Endothelial cell of umbilical vein (primary cell): ENCODE results near the gene KRT8. TPM values are rescaled to one million over a fixed set of nuclear protein-coding genes. Genes with fewer than 3 reads are reported as not detected.

Experiments
- BruUV-seq: library from RNA; stranded (reverse); fragments of 400-500 nt; replicated peaks from 2 replicates; lab custom pipeline; 2021; lab: Mats Ljungman, UMichigan
- CTCF ChIA-PET: fragments of 300-600, 350-600 bp; sonication (Branson Sonifier 250); formaldehyde crosslinking; loops from one replicate; lab custom pipeline; 2021; ENCODE audit warnings: antibody characterized with exemption, inconsistent platforms; lab: Charles Lee
- POLR2A ChIA-PET: fragments of 300-600, 350-600 bp; sonication (Branson Sonifier 250); formaldehyde crosslinking; loops from one replicate; lab custom pipeline; 2021; ENCODE audit warnings: antibody characterized with exemption, inconsistent platforms; lab: Charles Lee
- DNase-seq: peaks from one replicate; pipeline ENCODE4 v3.0.0-alpha.2; 2011; ENCODE audit warnings: low read depth, low spot score
- FAIRE-seq: peaks from 2 replicates; lab custom pipeline; 2011; peaks lifted over from hg19 to GRCh38; lab: Jason Lieb, UNC
- H2AFZ ChIP-seq: 2 replicates; pipeline ENCODE4 v1.6.0; 2012; ENCODE audit warnings: low read depth, low read length, control low read depth, inconsistent platforms
- H3K27ac ChIP-seq: 2 replicates; pipeline ENCODE4 v1.5.1; 2011; ENCODE audit warnings: low read depth, mild to moderate bottlenecking, control low read depth, low read length, moderate library complexity; ENCODE audit not compliant: insufficient read depth
- H3K27me3 ChIP-seq, 2 experiments: 2 replicates each; pipeline versions ENCODE4 v1.6.0 to v1.6.1; 2011; ENCODE audit warnings: low read length in 2 of 2, mixed read lengths in 1 of 2; ENCODE audit not compliant: control insufficient read depth in 2 of 2, insufficient read depth in 2 of 2
- H3K36me3 ChIP-seq, 2 experiments: 2 replicates in 1 of 2; 3 replicates in 1 of 2; pipeline ENCODE4 v1.5.1; 2011; ENCODE audit warnings: low read length in 2 of 2, mild to moderate bottlenecking in 1 of 2, moderate library complexity in 1 of 2; ENCODE audit not compliant: control insufficient read depth in 2 of 2, insufficient read depth in 2 of 2; ENCODE audit errors: extremely low read depth in 1 of 2
- H3K4me1 ChIP-seq: 3 replicates; pipeline ENCODE4 v1.5.1; 2011; ENCODE audit warnings: mild to moderate bottlenecking, low read length; ENCODE audit not compliant: control insufficient read depth, insufficient read depth; ENCODE audit errors: extremely low read depth
- H3K4me2 ChIP-seq: 2 replicates; pipeline ENCODE4 v1.6.1; 2011; ENCODE audit warnings: low read length, control low read depth, mixed read lengths; ENCODE audit not compliant: insufficient read depth
- H3K4me3 ChIP-seq, 3 experiments: fragments of 200-600 bp in 1 of 3; sonication (generic), shearing (Covaris generic) in 1 of 3; replicated peaks in 1 of 3; 2 replicates each; pipeline ENCODE4 v1.5.1; 2011 to 2016; ENCODE audit warnings: control low read depth in 3 of 3, low read length in 3 of 3, mild to moderate bottlenecking in 2 of 3, inconsistent platforms in 1 of 3, low read depth in 1 of 3, moderate library complexity in 1 of 3; ENCODE audit not compliant: insufficient read depth in 1 of 3
- H3K79me2 ChIP-seq: 2 replicates; pipeline ENCODE4 v1.6.0; 2012; ENCODE audit warnings: low read length, inconsistent platforms; ENCODE audit not compliant: control insufficient read depth, insufficient read depth
- H3K9ac ChIP-seq: replicated peaks from 2 replicates; pipeline ENCODE3; 2011; ENCODE audit warnings: low read length, control low read depth; ENCODE audit not compliant: insufficient read depth; ENCODE audit errors: extremely low read depth
- H3K9me1 ChIP-seq: replicated peaks from 3 replicates; pipeline ENCODE4 v1.6.0; 2011; ENCODE audit warnings: mild to moderate bottlenecking, low read length; ENCODE audit not compliant: control insufficient read depth, insufficient read depth; ENCODE audit errors: extremely low read depth
- H3K9me3 ChIP-seq: replicated peaks from 2 replicates; pipeline ENCODE4 v1.5.1; 2012; ENCODE audit warnings: low read length, inconsistent platforms; ENCODE audit not compliant: control insufficient read depth, insufficient read depth
- H4K20me1 ChIP-seq: replicated peaks from 2 replicates; pipeline ENCODE3; 2011; ENCODE audit warnings: mild to moderate bottlenecking, low read length; ENCODE audit not compliant: control insufficient read depth, insufficient read depth; ENCODE audit errors: extremely low read depth
- FOS ChIP-seq: IDR thresholded peaks from 2 replicates; pipeline ENCODE4 v1.6.1; 2011; ENCODE audit warnings: mild to moderate bottlenecking, low read length, moderate library complexity, borderline replicate concordance; ENCODE audit not compliant: insufficient read depth
- JUN ChIP-seq: IDR thresholded peaks from 2 replicates; pipeline ENCODE4 v1.6.1; 2011; ENCODE audit warnings: borderline replicate concordance, low read depth; ENCODE audit not compliant: insufficient read length, insufficient read depth
- MAX ChIP-seq: IDR thresholded peaks from 2 replicates; pipeline ENCODE4 v1.6.1; 2011; ENCODE audit not compliant: insufficient read depth, insufficient read length
- MYC ChIP-seq: IDR thresholded peaks from one replicate; pipeline ENCODE4 v1.6.1; 2011; ENCODE audit warnings: mild to moderate bottlenecking, low read depth, low read length
- POLR2AphosphoS5 ChIP-seq: IDR thresholded peaks from 2 replicates; pipeline ENCODE4 v1.6.1; 2012; ENCODE audit warnings: low read depth, mild to moderate bottlenecking, control low read depth, low read length, moderate library complexity; ENCODE audit not compliant: insufficient read depth
- dilution Hi-C: fragments of 300-500 bp; cut with MboI; formaldehyde crosslinking; loops from one replicate; pipeline ENCODE4 v1.15.0; 2019; ENCODE audit warnings: low sequenced_read_pairs; ENCODE audit not compliant: extremely low pct_ligation_motif_present
- intact Hi-C: fragments of 100-400 bp; cut with micrococcal nuclease; formaldehyde crosslinking; loops from one replicate; pipeline ENCODE4 v1.10.0; 2022
- polyA plus RNA-seq, 4 experiments: library from polyadenylated mRNA; depleted of rRNA in 3 of 4; stranded (reverse) in 3 of 4; unstranded in 1 of 4; fragments of >200 nt; gene quantifications; 2 replicates each; pipeline versions ENCODE4 v1.2.1 to v1.2.3, GENCODE V29; 2011 to 2012; ENCODE audit warnings: missing spikeins in 1 of 4
- total RNA-seq: library from RNA; stranded (reverse); gene quantifications from 2 replicates; pipeline ENCODE4 v1.2.3, GENCODE V29; 2021

Gene KRT8
- total and polyA plus RNA-seq, 2 donors (not counting 3 experiments of a cell fraction or from before 2014, with no cell fraction given): 23.5 to 31.7 TPM

GRCh38 chr12:52914576-52915121 is 9.8 kb upstream of the KRT8 start:
- Histone ChIP-seq H2AFZ (no peak overlapping the region), H4K20me1 (no peaks in the 10 kb centered on the region), H3K27ac (no peak overlapping the region), H3K4me1 (peaks cover 7% of the 10 kb centered on the region), H3K27me3 (no peaks in the 10 kb centered on the region), H3K4me2 (no peak overlapping the region), H3K79me2 (no peaks in the 10 kb centered on the region), H3K9me1 (no peaks in the 10 kb centered on the region), H3K9me3 (no peaks in the 10 kb centered on the region), H3K9ac (no peak overlapping the region), H3K4me3 (no peak overlapping the region), H3K36me3 (no peaks in the 10 kb centered on the region)
- BruUV-seq: no TSS peak
- no peak for DNase-seq
- intact Hi-C loops: no loop called here
- ChIA-PET POLR2A (no interaction called here), CTCF (no interaction called here)
- no peak for TF ChIP-seq FOS
- TF ChIP-seq MYC: no peak
- no peak for TF ChIP-seq MAX
- TF ChIP-seq JUN: no peak
- no peak for FAIRE-seq
- dilution Hi-C loops: no loop called here

- H3K4me3 ChIP-seq: no peak overlapping the region
- no peaks in the 10 kb centered on the region for H4K20me1 ChIP-seq
- H3K9ac ChIP-seq: no peak overlapping the region
- FAIRE-seq (no peak), DNase-seq (no peak)
- ChIA-PET CTCF (no interaction called here), POLR2A (interaction anchor here (0.5 kb wide), 1 partner anchor 68 kb away, joined by 5 read pairs; no protein-coding TSS in a partner anchor)
- intact Hi-C loops: no loop called here
- H3K4me1 ChIP-seq: peaks cover 7% of the 10 kb centered on the region
- no peaks in the 10 kb centered on the region for H3K9me3 ChIP-seq
- no TSS peak for BruUV-seq
- H3K36me3 ChIP-seq: no peaks in the 10 kb centered on the region
- no peaks in the 10 kb centered on the region for H3K27me3 ChIP-seq
- dilution Hi-C loops: no loop called here
- H2AFZ ChIP-seq: no peak overlapping the region
- no peak for TF ChIP-seq JUN
- TF ChIP-seq POLR2AphosphoS5: no peak
- TF ChIP-seq FOS: no peak
- no peaks in the 10 kb centered on the region for H3K79me2 ChIP-seq
- no peak overlapping the region for H3K27ac ChIP-seq
- H3K9me1 ChIP-seq: no peaks in the 10 kb centered on the region
- no peak overlapping the region for H3K4me2 ChIP-seq
Measured at GRCh38 chr12:52913431-52913821, 8.6 kb upstream of the KRT8 start.
